ENCODE data around the gene RNF135.

Gene RNF135

GRCh38 chr17:30996486-30996885, 25.6 kb downstream of the RNF135 start:
- no peak for TF ChIP-seq CTCF (IDR thresholded peaks at IDR 0.05; ENCODE audit: low read depth, low read length)
- H3K4me3 ChIP-seq (ENCODE audit: low read depth, low read length): no peak overlapping the region

- no peak for TF ChIP-seq CTCF (IDR thresholded peaks at IDR 0.05; ENCODE audit: low read depth, low read length)
- no peak overlapping the region for H3K4me3 ChIP-seq (ENCODE audit: low read depth, low read length)
These were observed 26.4 kb downstream of the RNF135 start for GRCh38 chr17:30997270-30997669.

GRCh38 chr17:30997842-30998241, 27.0 kb downstream of the RNF135 start:
- no peak overlapping the region for H3K4me3 ChIP-seq (ENCODE audit: low read depth, low read length)
- TF ChIP-seq CTCF (IDR thresholded peaks at IDR 0.05; ENCODE audit: low read depth, low read length): no peak

- no peak overlapping the region for H3K4me3 ChIP-seq (ENCODE audit: low read depth, low read length)
These were observed 31.2 kb downstream of the RNF135 start for GRCh38 chr17:31002047-31002446.

DNA sequence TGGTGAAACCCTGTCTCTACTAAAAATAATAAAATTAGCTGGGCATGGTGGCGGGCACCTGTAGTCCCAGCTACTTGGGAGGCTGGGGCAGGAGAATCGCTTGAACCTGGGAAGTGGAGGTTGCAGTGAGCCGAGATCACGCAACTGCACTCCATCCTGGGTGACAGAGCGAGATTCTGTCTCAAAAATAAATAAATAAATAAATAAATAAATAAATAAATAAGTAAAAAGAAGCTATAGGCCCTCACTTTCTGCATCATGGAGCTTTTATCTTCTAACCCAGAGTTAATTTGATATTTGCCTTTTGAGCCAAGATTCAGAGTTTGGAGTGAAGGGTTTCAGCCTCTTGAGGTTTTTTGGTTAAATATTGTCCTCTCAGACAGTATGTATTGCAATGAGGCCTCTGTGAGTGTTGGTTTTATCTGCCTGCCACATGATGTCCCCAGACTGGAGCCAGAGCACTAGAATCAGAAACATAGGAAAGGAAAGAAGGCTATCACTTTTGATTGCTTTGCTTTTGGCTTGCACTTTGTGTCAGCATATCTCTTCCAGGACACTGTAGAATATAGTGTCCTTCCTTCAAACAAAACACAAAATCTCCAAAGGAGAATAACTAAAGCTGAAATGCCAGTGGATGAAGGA, 32.5 kb downstream of the RNF135 start:
- TF ChIP-seq CTCF (IDR thresholded peaks at IDR 0.05; ENCODE audit: low read depth, low read length): no peak
- H3K4me3 ChIP-seq (ENCODE audit: low read depth, low read length): no peak overlapping the region

More at GRCh38 chr17:31002047-31002446, 31.2 kb downstream of the RNF135 start:
- TF ChIP-seq CTCF (IDR thresholded peaks at IDR 0.05; ENCODE audit: low read depth, low read length): no peak

GRCh38 chr17:31004160-31004559, 33.3 kb downstream of the RNF135 start:
- TF ChIP-seq CTCF (IDR thresholded peaks at IDR 0.05; ENCODE audit: low read depth, low read length): no peak
- no peak overlapping the region for H3K4me3 ChIP-seq (ENCODE audit: low read depth, low read length)

DNA sequence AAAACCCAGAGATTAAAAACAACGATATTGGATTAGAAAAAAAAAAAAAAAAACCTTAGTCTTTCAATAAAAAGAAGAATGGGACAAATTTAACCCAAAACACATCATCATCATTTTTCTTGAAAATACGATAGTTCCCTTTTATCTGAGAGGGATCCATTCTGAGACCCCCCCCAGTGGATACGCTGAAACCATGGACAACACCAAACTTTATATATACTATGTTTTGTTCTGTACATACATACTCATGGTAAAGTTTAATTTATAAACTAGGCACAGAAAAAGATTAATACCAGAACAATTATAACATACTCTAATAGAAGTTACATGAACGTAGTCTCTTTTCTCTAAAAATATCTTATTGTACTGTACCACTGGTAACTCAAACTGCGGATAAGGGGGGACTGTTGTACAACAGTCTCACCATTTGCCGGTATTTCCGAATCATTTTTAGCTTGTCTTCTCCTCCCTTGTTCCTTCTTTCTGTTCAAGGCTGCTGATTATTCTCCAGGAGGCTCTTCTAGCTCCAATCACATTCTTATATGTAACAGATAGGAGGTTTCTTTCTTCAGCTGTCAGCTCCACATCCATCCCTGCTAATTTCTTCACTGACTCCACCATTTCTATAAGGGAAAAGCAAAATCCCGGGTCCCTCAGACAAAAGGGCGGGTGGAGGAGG, 37.0 kb downstream of the RNF135 start:
- H3K4me3 ChIP-seq (ENCODE audit: low read depth, low read length): peak overlapping the region; percentile 72
- TF ChIP-seq CTCF (IDR thresholded peaks at IDR 0.05; ENCODE audit: low read depth, low read length): no peak
